ENCODE measurements around the gene DGKB.
"Not testable (repeated sequence)": the region's sequence is repeated elsewhere in the genome, so short reads cannot be mapped to it uniquely, and the experiment has no call there.

DGKB gene

DNA sequence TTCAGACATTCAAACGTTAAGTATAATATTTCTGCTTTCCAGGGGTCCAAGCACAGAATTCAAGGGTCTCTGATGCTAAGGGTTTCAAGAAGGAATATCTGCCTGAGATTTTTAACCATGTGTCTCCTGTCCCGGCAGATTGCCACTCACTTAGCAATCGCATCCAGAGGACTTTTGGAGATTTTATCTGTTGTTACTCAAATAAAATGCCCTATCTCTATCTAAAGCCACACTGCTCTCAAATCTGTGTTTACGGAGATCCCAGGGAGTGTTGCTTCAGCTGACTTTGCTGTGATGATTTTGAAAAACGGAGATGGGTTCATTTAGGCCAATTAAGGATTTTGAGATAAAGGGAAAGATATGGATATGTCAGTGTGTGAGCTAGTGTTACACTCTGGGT, 359.9 kb downstream of the DGKB start:
- H3K4me1 Mint-ChIP-seq: no peaks in the 10 kb centered on the region
- ATAC-seq: no peak
- no peaks in the 10 kb centered on the region for H3K36me3 Mint-ChIP-seq (ENCODE audit: low read depth)
- H3K27ac Mint-ChIP-seq: no peak overlapping the region
- H3K4me3 Mint-ChIP-seq: no peak overlapping the region
- no peaks in the 10 kb centered on the region for H3K27me3 Mint-ChIP-seq
- no peak for DNase-seq
- peaks cover 4% of the 10 kb centered on the region for H3K9me3 Mint-ChIP-seq

GRCh38 chr7:14521183-14521582, 381.4 kb downstream of the DGKB start:
- H3K27me3 Mint-ChIP-seq: no peaks in the 10 kb centered on the region
- peaks cover 4% of the 10 kb centered on the region for H3K9me3 Mint-ChIP-seq
- H3K36me3 Mint-ChIP-seq (ENCODE audit: low read depth): no peaks in the 10 kb centered on the region
- DNase-seq: no peak
- no peak for ATAC-seq
- no peaks in the 10 kb centered on the region for H3K4me1 Mint-ChIP-seq
- no peak overlapping the region for H3K4me3 Mint-ChIP-seq
- H3K27ac Mint-ChIP-seq: no peak overlapping the region

DNA sequence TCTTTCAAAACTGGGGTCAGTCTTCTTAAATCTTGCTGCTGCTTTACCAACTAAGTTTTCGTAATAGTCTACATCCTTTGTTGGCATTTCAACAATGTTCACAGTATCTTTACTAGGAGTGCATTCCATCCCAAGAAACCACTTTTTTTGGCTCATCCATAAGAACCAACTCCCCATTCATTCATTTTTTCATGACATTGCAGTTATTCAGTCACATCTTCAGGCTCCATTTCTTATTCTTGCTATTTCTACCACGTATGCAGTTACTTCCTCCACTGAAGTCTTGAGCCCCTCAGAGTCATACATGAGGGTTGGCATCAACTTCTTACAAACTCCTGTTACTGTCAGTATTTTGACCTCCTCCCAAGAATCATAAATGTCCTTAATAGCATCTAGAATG, 392.3 kb downstream of the DGKB start:
- no peak for DNase-seq
- H3K4me1 Mint-ChIP-seq: no peaks in the 10 kb centered on the region
- no peak overlapping the region for H3K4me3 Mint-ChIP-seq
- no peak overlapping the region for H3K27ac Mint-ChIP-seq
- H3K27me3 Mint-ChIP-seq: no peaks in the 10 kb centered on the region
- no peaks in the 10 kb centered on the region for H3K36me3 Mint-ChIP-seq (ENCODE audit: low read depth)
- no peak for ATAC-seq
- peaks cover 8% of the 10 kb centered on the region for H3K9me3 Mint-ChIP-seq

- Mint-ChIP-seq H3K27me3 (no peaks in the 10 kb centered on the region), H3K4me3 (no peak overlapping the region), H3K36me3 (ENCODE audit: low read depth) (no peaks in the 10 kb centered on the region), H3K4me1 (no peaks in the 10 kb centered on the region), H3K9me3 (peaks cover 8% of the 10 kb centered on the region), H3K27ac (no peak overlapping the region)
- ATAC-seq: no peak
- DNase-seq: no peak
Observed at GRCh38 chr7:14507617-14508016, 394.9 kb downstream of the DGKB start.

GRCh38 chr7:14505906-14506305, 396.6 kb downstream of the DGKB start:
- Mint-ChIP-seq H3K9me3 (peaks cover 10% of the 10 kb centered on the region), H3K27ac (no peak overlapping the region), H3K4me3 (no peak overlapping the region), H3K4me1 (no peaks in the 10 kb centered on the region), H3K27me3 (no peaks in the 10 kb centered on the region), H3K36me3 (ENCODE audit: low read depth) (no peaks in the 10 kb centered on the region)
- no peak for DNase-seq
- ATAC-seq: no peak

- Mint-ChIP-seq H3K9me3 (peaks cover 8% of the 10 kb centered on the region), H3K27ac (no peak overlapping the region), H3K27me3 (no peaks in the 10 kb centered on the region), H3K36me3 (ENCODE audit: low read depth) (no peaks in the 10 kb centered on the region), H3K4me3 (no peak overlapping the region), H3K4me1 (no peaks in the 10 kb centered on the region)
- no peak for DNase-seq
- no peak for ATAC-seq
Observed at GRCh38 chr7:14504134-14504533, 398.4 kb downstream of the DGKB start.

DNA sequence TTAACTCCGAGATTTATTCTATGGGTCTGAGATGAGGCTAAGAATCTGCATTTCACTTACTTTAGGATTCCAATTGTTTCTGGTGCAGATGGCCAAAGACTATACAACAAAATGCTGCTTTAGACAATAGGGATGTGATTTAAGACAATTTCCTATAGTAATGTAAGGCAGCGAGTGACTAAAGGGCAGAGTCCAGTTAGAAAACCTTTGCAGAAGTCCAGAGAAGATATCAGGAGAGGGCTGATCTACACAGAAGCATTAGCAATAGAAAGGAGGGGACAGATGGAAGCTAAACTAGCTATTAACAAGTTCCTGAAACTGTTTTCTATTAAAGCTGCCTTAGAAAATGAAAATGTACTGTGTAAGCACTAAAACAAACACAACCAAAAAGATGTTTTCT, 398.9 kb downstream of the DGKB start:
- no peaks in the 10 kb centered on the region for H3K27me3 Mint-ChIP-seq
- H3K27ac Mint-ChIP-seq: no peak overlapping the region
- peaks cover 8% of the 10 kb centered on the region for H3K9me3 Mint-ChIP-seq
- no peaks in the 10 kb centered on the region for H3K4me1 Mint-ChIP-seq
- no peak overlapping the region for H3K4me3 Mint-ChIP-seq
- H3K36me3 Mint-ChIP-seq (ENCODE audit: low read depth): no peaks in the 10 kb centered on the region
- DNase-seq (no peak), ATAC-seq (no peak)

- DNase-seq: no peak
- Mint-ChIP-seq H3K4me3 (no peak overlapping the region), H3K27ac (no peak overlapping the region), H3K36me3 (ENCODE audit: low read depth) (no peaks in the 10 kb centered on the region), H3K9me3 (peaks cover 8% of the 10 kb centered on the region), H3K4me1 (no peaks in the 10 kb centered on the region), H3K27me3 (no peaks in the 10 kb centered on the region)
- no peak for ATAC-seq
Observed at GRCh38 chr7:14501436-14501835, 401.1 kb downstream of the DGKB start.

- Mint-ChIP-seq H3K36me3 (ENCODE audit: low read depth) (no peaks in the 10 kb centered on the region), H3K4me1 (no peaks in the 10 kb centered on the region), H3K4me3 (no peak overlapping the region), H3K9me3 (peaks cover 8% of the 10 kb centered on the region), H3K27ac (no peak overlapping the region), H3K27me3 (no peaks in the 10 kb centered on the region)
- no peak for ATAC-seq
- DNase-seq: no peak
Observed at GRCh38 chr7:14497390-14497789, 405.2 kb downstream of the DGKB start.

GRCh38 chr7:14495633-14496032, 406.9 kb downstream of the DGKB start:
- ATAC-seq: no peak
- peaks cover 3% of the 10 kb centered on the region for H3K9me3 Mint-ChIP-seq
- H3K27me3 Mint-ChIP-seq: no peaks in the 10 kb centered on the region
- H3K27ac Mint-ChIP-seq: no peak overlapping the region
- H3K4me1 Mint-ChIP-seq: no peaks in the 10 kb centered on the region
- H3K36me3 Mint-ChIP-seq (ENCODE audit: low read depth): no peaks in the 10 kb centered on the region
- DNase-seq: no peak
- no peak overlapping the region for H3K4me3 Mint-ChIP-seq

DNA sequence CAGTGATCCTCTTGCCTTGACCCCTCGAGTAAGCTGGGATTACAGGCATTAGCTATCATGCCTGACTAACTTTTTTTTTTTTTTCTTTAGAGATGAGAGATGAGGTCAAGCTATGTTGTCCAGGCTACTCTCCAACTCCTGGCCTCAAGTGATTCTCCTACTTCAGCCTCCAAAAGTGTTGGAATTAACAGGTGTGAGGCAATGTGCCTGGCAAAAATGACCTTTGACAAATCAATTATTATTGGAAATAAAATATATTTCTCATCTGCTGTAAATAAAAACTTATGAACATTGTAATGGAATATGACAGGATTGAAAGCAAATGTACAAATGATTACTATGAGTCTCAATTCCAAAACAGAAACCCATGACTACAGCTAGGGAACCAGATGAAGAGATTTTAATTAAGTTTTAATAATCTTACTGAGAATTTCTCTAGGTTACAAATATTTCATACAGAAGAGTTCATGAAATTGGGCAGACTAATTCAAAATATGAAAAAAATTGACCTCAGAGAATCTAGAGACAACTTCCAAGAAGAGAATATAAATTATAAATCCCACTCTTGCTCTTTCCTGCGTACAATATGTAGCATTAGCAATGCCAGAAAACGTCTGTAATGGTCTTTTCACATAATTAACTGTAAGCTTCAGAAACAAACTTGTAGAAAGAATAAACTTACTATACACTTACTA, 414.7 kb downstream of the DGKB start:
- DNase-seq: no peak
- Mint-ChIP-seq H3K4me3 (no peak overlapping the region), H3K9me3 (no peaks in the 10 kb centered on the region), H3K27me3 (no peaks in the 10 kb centered on the region), H3K27ac (no peak overlapping the region), H3K4me1 (no peaks in the 10 kb centered on the region), H3K36me3 (ENCODE audit: low read depth) (no peaks in the 10 kb centered on the region)
- ATAC-seq: no peak

GRCh38 chr7:14483663-14484062, 418.9 kb downstream of the DGKB start:
- no peak for ATAC-seq
- Mint-ChIP-seq H3K4me1 (no peaks in the 10 kb centered on the region), H3K36me3 (ENCODE audit: low read depth) (no peaks in the 10 kb centered on the region), H3K27me3 (no peaks in the 10 kb centered on the region), H3K4me3 (no peak overlapping the region), H3K9me3 (no peaks in the 10 kb centered on the region), H3K27ac (no peak overlapping the region)
- DNase-seq: no peak

DNA sequence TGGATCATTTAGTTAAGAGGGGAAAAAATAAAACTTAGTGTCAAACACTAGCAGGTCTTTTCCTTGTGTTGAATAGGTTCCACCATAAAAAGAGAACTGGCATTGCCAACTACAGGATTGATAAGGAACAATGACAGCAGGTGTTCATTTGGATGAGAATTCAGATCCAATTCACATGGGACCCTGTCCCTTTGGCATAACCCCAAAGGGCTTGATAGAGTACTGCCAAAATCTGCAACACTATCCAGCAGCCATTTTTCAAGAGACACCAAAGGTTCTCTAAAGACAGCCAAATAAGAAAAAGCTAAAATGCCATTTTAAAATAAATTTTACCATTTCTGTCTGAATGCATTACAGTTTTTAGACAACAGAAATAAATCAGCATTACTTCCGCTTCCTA, 422.3 kb downstream of the DGKB start:
- H3K27me3 Mint-ChIP-seq: no peaks in the 10 kb centered on the region

DNA sequence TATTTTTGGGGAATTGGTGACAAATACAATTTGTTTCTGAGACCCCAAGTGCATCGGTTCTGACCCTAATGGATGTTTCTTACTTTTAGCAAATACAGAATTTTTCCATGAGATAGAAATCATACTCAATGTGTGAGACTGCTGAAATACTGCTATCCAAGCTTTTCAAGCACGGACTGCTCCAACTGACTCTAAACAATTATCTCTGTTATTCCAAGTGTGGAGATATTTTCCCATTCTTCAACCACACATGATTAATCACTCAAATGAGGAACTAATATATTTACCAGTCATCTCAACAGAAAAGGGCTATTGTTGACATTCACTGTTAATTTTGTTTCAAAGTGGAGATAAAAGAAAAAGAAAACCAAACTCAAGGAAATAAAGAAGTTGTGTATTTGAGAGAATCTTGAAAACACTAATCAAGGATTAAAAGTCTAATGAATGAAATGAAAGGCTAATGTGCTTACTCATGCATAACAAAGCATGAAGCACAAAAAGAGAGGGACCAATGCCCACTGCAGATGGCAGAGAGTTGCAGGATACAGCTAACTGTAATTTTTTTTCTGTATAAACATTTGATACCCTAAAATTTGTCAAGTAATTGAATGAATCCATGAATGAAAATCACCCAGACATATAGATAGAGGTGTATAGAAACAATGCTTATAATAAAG, 423.6 kb downstream of the DGKB start:
- Mint-ChIP-seq H3K4me3 (no peak overlapping the region), H3K36me3 (ENCODE audit: low read depth) (no peaks in the 10 kb centered on the region), H3K27ac (no peak overlapping the region), H3K4me1 (no peaks in the 10 kb centered on the region), H3K27me3 (no peaks in the 10 kb centered on the region), H3K9me3 (no peaks in the 10 kb centered on the region)
- ATAC-seq (no peak), DNase-seq (no peak)

More for the DNA sequence above, 422.3 kb downstream of the DGKB start:
- Mint-ChIP-seq H3K4me3 (no peak overlapping the region), H3K36me3 (ENCODE audit: low read depth) (no peaks in the 10 kb centered on the region), H3K9me3 (no peaks in the 10 kb centered on the region), H3K27ac (no peak overlapping the region), H3K4me1 (no peaks in the 10 kb centered on the region)
- no peak for DNase-seq
- no peak for ATAC-seq

- ATAC-seq; H3K4me1 Mint-ChIP-seq; H3K27ac Mint-ChIP-seq; H3K27me3 Mint-ChIP-seq; DNase-seq; H3K36me3 Mint-ChIP-seq (ENCODE audit: low read depth); H3K4me3 Mint-ChIP-seq; H3K9me3 Mint-ChIP-seq: not testable (repeated sequence)
Observed at GRCh38 chr7:14461716-14462115, 440.8 kb downstream of the DGKB start.
